ENCODE results near the gene ZNF516. TPM values are rescaled to one million over a fixed set of nuclear protein-coding genes. Genes with fewer than 3 reads are reported as not detected.

Gene ZNF516
- total and polyA plus RNA-seq, 2 of the 4 experiments (the other 2 are of a cell fraction) = 7.9 to 16.9 TPM

DNA sequence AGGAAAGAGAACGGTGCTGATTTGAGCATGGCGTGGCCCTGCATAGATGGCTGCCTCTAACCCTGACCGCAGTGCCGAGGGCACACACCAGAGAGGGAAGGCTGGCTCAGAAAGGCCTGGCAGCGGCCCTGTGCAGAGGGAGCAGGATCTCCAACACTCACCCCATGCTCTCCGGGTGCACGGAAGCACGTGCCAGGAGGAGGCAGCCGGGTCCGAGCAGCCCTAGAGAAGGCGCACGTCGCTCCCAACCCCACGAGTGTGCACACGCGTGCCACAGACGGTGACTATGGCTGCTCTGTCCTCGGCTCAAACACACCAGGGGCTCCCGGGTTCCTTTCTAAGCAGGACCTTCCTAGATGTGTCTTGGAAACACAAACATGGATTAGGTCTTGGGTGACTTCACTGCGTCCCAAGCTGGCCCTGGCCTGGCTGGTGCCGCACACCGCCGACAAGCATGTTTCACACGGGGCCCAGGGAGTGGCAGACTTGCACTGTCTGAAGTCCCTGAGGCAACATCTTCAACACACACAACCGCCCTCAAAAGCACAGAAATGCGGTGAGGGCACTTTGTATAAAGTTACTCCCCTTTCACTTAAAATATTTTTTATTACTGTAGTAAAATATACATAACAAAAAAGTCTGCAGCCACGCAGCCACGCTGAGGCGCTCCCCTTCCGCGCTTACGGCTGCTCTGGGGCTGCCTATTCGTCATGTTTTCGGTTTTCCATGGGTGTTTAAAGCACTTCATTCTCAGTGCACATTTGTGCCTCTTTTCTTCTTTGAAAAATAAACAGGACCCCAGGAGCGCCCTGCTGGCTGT, 110.0 kb downstream of the ZNF516 start:
- H3K56ac ChIP-seq (ENCODE audit: extremely low read depth, insufficient read depth, low read length) = no peak overlapping the region
- intact Hi-C loops (cut with micrococcal nuclease) (no loop called here), in situ Hi-C loops (cut with MboI; ENCODE audit: low sequenced_read_pairs) (no loop called here), dilution Hi-C loops (cut with HindIII; ENCODE audit: low sequenced_read_pairs, unreplicated experiment) (no loop called here)
- H2BK20ac ChIP-seq (ENCODE audit: low read depth, low read length) = no peak overlapping the region
- no peak overlapping the region for H3K9ac ChIP-seq (ENCODE audit: low read depth, low read length)
- POLR2A ChIA-PET (ENCODE audit: unreplicated experiment) = no interaction called here
- peaks cover 35 to 88% of the 10 kb centered on the region in 2 experiments for H3K79me1 ChIP-seq (ENCODE audit: low read depth in 1 of 2, low read length in 2 of 2)
- no peak overlapping the region for H3K4me2 ChIP-seq (ENCODE audit: low read depth, low read length)
- H3K9me3 ChIP-seq (ENCODE audit: control insufficient read depth, insufficient read depth, low read length) = no peaks in the 10 kb centered on the region
- CTCF ChIA-PET = no interaction called here
- H2BK15ac ChIP-seq (ENCODE audit: low read depth, low read length) = no peak overlapping the region
- H2BK5ac ChIP-seq (ENCODE audit: low read depth, low read length, poor library complexity, severe bottlenecking) = no peak overlapping the region
- no peak overlapping the region for H2AK9ac ChIP-seq (replicated peaks; ENCODE audit: low read depth, low read length, poor library complexity)
- no TSS peak for BruUV-seq (replicated peaks)
- ATAC-seq (ENCODE audit: low read depth) (no peak), DNase-seq (no peak)
- H4K5ac ChIP-seq (ENCODE audit: low read depth, low read length) = no peak overlapping the region
- H3K14ac ChIP-seq (replicated peaks; ENCODE audit: low read depth, low read length) = no peak overlapping the region
- no peak overlapping the region for H2AFZ ChIP-seq (replicated peaks; ENCODE audit: low read length, poor library complexity)
- no peak overlapping the region for H3K4ac ChIP-seq (ENCODE audit: low read depth, low read length)
- no peak overlapping the region for H3K27ac ChIP-seq (ENCODE audit: insufficient read depth, low read length)
- 100% methylated on average over 12 of the region's 35 CpGs; no CpG with 5 or more reads in 1 of the 2 experiments for WGBS, 2 experiments (ENCODE audit: extremely low coverage in 2 of 2, insufficient read length in 1 of 2)
- peaks cover 86% of the 10 kb centered on the region for H4K20me1 ChIP-seq (ENCODE audit: insufficient read depth, low read length)
- peaks cover 3% of the 10 kb centered on the region; the same call in 1 of the 2 replicates for H3K36me3 ChIP-seq (ENCODE audit: control insufficient read depth, insufficient read depth, low read length)
- no peak overlapping the region for H3K4me3 ChIP-seq (ENCODE audit: insufficient read depth, low read depth, low read length)
- peaks cover 11% of the 10 kb centered on the region for H3K4me1 ChIP-seq (ENCODE audit: control insufficient read depth, insufficient read depth, low read length)
- H2AK5ac ChIP-seq (ENCODE audit: low read depth, low read length) = no peak overlapping the region
- H3K9me1 ChIP-seq (ENCODE audit: insufficient read depth, low read length) = peaks cover 30% of the 10 kb centered on the region
- H3K27me3 ChIP-seq (ENCODE audit: control insufficient read depth, insufficient read depth, low read length) = no peaks in the 10 kb centered on the region
- TF ChIP-seq BHLHE40 (IDR thresholded peaks at IDR 0.05; ENCODE audit: low read depth, low read length) = no peak
- TF ChIP-seq, protein P1, sequence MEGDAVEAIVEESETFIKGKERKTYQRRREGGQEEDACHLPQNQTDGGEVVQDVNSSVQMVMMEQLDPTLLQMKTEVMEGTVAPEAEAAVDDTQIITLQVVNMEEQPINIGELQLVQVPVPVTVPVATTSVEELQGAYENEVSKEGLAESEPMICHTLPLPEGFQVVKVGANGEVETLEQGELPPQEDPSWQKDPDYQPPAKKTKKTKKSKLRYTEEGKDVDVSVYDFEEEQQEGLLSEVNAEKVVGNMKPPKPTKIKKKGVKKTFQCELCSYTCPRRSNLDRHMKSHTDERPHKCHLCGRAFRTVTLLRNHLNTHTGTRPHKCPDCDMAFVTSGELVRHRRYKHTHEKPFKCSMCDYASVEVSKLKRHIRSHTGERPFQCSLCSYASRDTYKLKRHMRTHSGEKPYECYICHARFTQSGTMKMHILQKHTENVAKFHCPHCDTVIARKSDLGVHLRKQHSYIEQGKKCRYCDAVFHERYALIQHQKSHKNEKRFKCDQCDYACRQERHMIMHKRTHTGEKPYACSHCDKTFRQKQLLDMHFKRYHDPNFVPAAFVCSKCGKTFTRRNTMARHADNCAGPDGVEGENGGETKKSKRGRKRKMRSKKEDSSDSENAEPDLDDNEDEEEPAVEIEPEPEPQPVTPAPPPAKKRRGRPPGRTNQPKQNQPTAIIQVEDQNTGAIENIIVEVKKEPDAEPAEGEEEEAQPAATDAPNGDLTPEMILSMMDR (conservative IDR thresholded peaks at IDR 0.05; ENCODE audit: low read depth, low read length) = no peak
- TF ChIP-seq POLR2A (IDR thresholded peaks at IDR 0.05; ENCODE audit: low read depth, low read length) = no peak
- TF ChIP-seq, protein P2, sequence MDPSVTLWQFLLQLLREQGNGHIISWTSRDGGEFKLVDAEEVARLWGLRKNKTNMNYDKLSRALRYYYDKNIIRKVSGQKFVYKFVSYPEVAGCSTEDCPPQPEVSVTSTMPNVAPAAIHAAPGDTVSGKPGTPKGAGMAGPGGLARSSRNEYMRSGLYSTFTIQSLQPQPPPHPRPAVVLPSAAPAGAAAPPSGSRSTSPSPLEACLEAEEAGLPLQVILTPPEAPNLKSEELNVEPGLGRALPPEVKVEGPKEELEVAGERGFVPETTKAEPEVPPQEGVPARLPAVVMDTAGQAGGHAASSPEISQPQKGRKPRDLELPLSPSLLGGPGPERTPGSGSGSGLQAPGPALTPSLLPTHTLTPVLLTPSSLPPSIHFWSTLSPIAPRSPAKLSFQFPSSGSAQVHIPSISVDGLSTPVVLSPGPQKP (IDR thresholded peaks at IDR 0.05; ENCODE audit: borderline replicate concordance, low read depth, low read length) = no peak
- TF ChIP-seq, protein P3, sequence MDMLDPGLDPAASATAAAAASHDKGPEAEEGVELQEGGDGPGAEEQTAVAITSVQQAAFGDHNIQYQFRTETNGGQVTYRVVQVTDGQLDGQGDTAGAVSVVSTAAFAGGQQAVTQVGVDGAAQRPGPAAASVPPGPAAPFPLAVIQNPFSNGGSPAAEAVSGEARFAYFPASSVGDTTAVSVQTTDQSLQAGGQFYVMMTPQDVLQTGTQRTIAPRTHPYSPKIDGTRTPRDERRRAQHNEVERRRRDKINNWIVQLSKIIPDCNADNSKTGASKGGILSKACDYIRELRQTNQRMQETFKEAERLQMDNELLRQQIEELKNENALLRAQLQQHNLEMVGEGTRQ (IDR thresholded peaks at IDR 0.05; ENCODE audit: low read depth, low read length) = no peak
- TF ChIP-seq SMC3 (IDR thresholded peaks at IDR 0.05; ENCODE audit: low read depth, low read length) = no peak
- TF ChIP-seq NFE2L2 (IDR thresholded peaks at IDR 0.05; ENCODE audit: low read depth, low read length) = no peak
- TF ChIP-seq CHD1 (IDR thresholded peaks at IDR 0.05; ENCODE audit: low read depth, low read length) = no peak
- no peak for TF ChIP-seq MAZ (IDR thresholded peaks at IDR 0.05; ENCODE audit: borderline replicate concordance, low read depth, low read length)
- no peak for TF ChIP-seq MXI1 (IDR thresholded peaks at IDR 0.05; ENCODE audit: borderline replicate concordance, low read depth, low read length)
- TF ChIP-seq RCOR1 (IDR thresholded peaks at IDR 0.05; ENCODE audit: insufficient replicate concordance, low read length) = no peak
- no peak for TF ChIP-seq RAD21 (IDR thresholded peaks at IDR 0.05; ENCODE audit: low read length)
- TF ChIP-seq RFX5 (IDR thresholded peaks at IDR 0.05; ENCODE audit: low read depth, low read length) = no peak
- no peak for TF ChIP-seq CEBPB (IDR thresholded peaks at IDR 0.05; ENCODE audit: low read depth, low read length)
- TF ChIP-seq FOS (IDR thresholded peaks at IDR 0.05; ENCODE audit: low read depth, low read length) = no peak
- H2BK120ac ChIP-seq (ENCODE audit: low read depth, low read length) = no peak overlapping the region
- no peak overlapping the region for H3K23ac ChIP-seq (ENCODE audit: low read depth, low read length)
- H4K91ac ChIP-seq (ENCODE audit: insufficient read depth, low read depth, low read length) = no peak overlapping the region
- no peak overlapping the region for H3K18ac ChIP-seq (ENCODE audit: low read depth, low read length)
- H4K8ac ChIP-seq (ENCODE audit: low read depth in 2 of 2, low read length in 2 of 2) = no peak overlapping the region
